IgD-negative memory B cell (primary cell): ENCODE results near the gene WDR45B. TPM values are rescaled to one million over a fixed set of nuclear protein-coding genes. Genes with fewer than 3 reads are reported as not detected.

ENCODE experiments used
- H3K27ac Mint-ChIP-seq, 3 donors: one replicate each; pipeline ENCODE4 v1.8.0; 2020 to 2022; ENCODE audit warnings: mild to moderate bottlenecking in 3 of 3, mixed read lengths in 3 of 3, moderate library complexity in 1 of 3
- H3K27me3 Mint-ChIP-seq: one replicate; pipeline ENCODE4 v1.8.0; 2021; ENCODE audit warnings: mixed read lengths
- H3K36me3 Mint-ChIP-seq: one replicate; pipeline ENCODE4 v1.8.0; 2020; ENCODE audit warnings: mild to moderate bottlenecking, mixed read lengths
- H3K4me1 Mint-ChIP-seq, 3 donors: one replicate each; pipeline ENCODE4 v1.8.0; 2020 to 2022; ENCODE audit warnings: mixed read lengths in 3 of 3, mild to moderate bottlenecking in 1 of 3
- H3K4me3 Mint-ChIP-seq, 4 donors: one replicate each; pipeline ENCODE4 v1.8.0; 2020 to 2022; ENCODE audit warnings: mild to moderate bottlenecking in 4 of 4, mixed read lengths in 4 of 4, moderate library complexity in 3 of 4
- H3K9me3 Mint-ChIP-seq, 3 donors: one replicate each; pipeline ENCODE4 v1.8.0; 2020 to 2021; ENCODE audit warnings: mixed read lengths in 3 of 3, mild to moderate bottlenecking in 1 of 3
- polyA plus RNA-seq: library from polyadenylated mRNA; unstranded; fragments of 300-500 nt; fragmentation: Illumina TruSeq; gene quantifications from one replicate; pipeline ENCODE4 v1.2.3, GENCODE V29; 2021

Gene WDR45B
- polyA plus RNA-seq, 1 donor from 2014 or later: 32.1 TPM

GRCh38 chr17:82685291-82685690 lies 37.0 kb upstream of the WDR45B start:
- H3K9me3 Mint-ChIP-seq: peaks cover 1 to 8% (median 5%) of the 10 kb centered on the region in 3 donors
- peaks cover 0 to 1% (median 0%) of the 10 kb centered on the region in 3 donors for H3K4me1 Mint-ChIP-seq
- H3K27ac Mint-ChIP-seq: no peak overlapping the region
- peaks cover 5% of the 10 kb centered on the region for H3K36me3 Mint-ChIP-seq
- no peaks in the 10 kb centered on the region for H3K27me3 Mint-ChIP-seq
- H3K4me3 Mint-ChIP-seq: no peak overlapping the region

- H3K27ac Mint-ChIP-seq: no peak overlapping the region
- H3K9me3 Mint-ChIP-seq: peaks cover 1 to 8% (median 5%) of the 10 kb centered on the region in 3 donors
- no peaks in the 10 kb centered on the region for H3K27me3 Mint-ChIP-seq
- peaks cover 0 to 1% (median 0%) of the 10 kb centered on the region in 3 donors for H3K4me1 Mint-ChIP-seq
- H3K4me3 Mint-ChIP-seq: no peak overlapping the region
- peaks cover 5% of the 10 kb centered on the region for H3K36me3 Mint-ChIP-seq
Observed at GRCh38 chr17:82684228-82684841, 36.1 kb upstream of the WDR45B start.

- H3K9me3 Mint-ChIP-seq: peaks cover 1 to 8% (median 5%) of the 10 kb centered on the region in 3 donors
- H3K4me3 Mint-ChIP-seq: peak overlapping the region in 1 of 4 donors; percentile 67
- peaks cover 0 to 1% (median 0%) of the 10 kb centered on the region in 3 donors for H3K4me1 Mint-ChIP-seq
- no peaks in the 10 kb centered on the region for H3K27me3 Mint-ChIP-seq
- no peak overlapping the region for H3K27ac Mint-ChIP-seq
- H3K36me3 Mint-ChIP-seq: peaks cover 5% of the 10 kb centered on the region
Observed at GRCh38 chr17:82683534-82683933, 35.3 kb upstream of the WDR45B start.

GRCh38 chr17:82681547-82681946 lies 33.3 kb upstream of the WDR45B start:
- H3K9me3 Mint-ChIP-seq: peaks cover 1 to 8% (median 5%) of the 10 kb centered on the region in 3 donors
- no peak overlapping the region for H3K4me3 Mint-ChIP-seq
- H3K36me3 Mint-ChIP-seq: peaks cover 6% of the 10 kb centered on the region
- no peak overlapping the region for H3K27ac Mint-ChIP-seq
- H3K4me1 Mint-ChIP-seq: no peaks in the 10 kb centered on the region
- no peaks in the 10 kb centered on the region for H3K27me3 Mint-ChIP-seq

GRCh38 chr17:82679586-82680465 lies 31.6 kb upstream of the WDR45B start:
- Mint-ChIP-seq H3K9me3 (peaks cover 1 to 8% (median 5%) of the 10 kb centered on the region in 3 donors), H3K4me3 (peak overlapping the region in 1 of 4 donors; percentile 52), H3K27ac (no peak overlapping the region), H3K36me3 (peaks cover 6% of the 10 kb centered on the region), H3K27me3 (no peaks in the 10 kb centered on the region), H3K4me1 (no peaks in the 10 kb centered on the region)

GRCh38 chr17:82678265-82678891 lies 30.1 kb upstream of the WDR45B start:
- Mint-ChIP-seq H3K4me1 (no peaks in the 10 kb centered on the region), H3K4me3 (no peak overlapping the region), H3K9me3 (peaks cover 1 to 8% (median 5%) of the 10 kb centered on the region in 3 donors), H3K27me3 (peaks cover 1% of the 10 kb centered on the region), H3K36me3 (peaks cover 5% of the 10 kb centered on the region), H3K27ac (no peak overlapping the region)

GRCh38 chr17:82677353-82677925 lies 29.2 kb upstream of the WDR45B start:
- Mint-ChIP-seq H3K4me1 (peaks cover 0 to 2% (median 0%) of the 10 kb centered on the region in 3 donors), H3K27ac (peak overlapping the region in 1 of 3 donors; percentile 59), H3K36me3 (peaks cover 5% of the 10 kb centered on the region), H3K4me3 (no peak overlapping the region), H3K27me3 (peaks cover 1% of the 10 kb centered on the region), H3K9me3 (peaks cover 1 to 8% (median 5%) of the 10 kb centered on the region in 3 donors)

GRCh38 chr17:82675476-82676245 lies 27.4 kb upstream of the WDR45B start:
- H3K4me3 Mint-ChIP-seq: no peak overlapping the region
- peaks cover 1% of the 10 kb centered on the region for H3K36me3 Mint-ChIP-seq
- no peak overlapping the region for H3K27ac Mint-ChIP-seq

GRCh38 chr17:82674656-82675475 lies 26.6 kb upstream of the WDR45B start:
- Mint-ChIP-seq H3K36me3 (peaks cover 1% of the 10 kb centered on the region), H3K9me3 (no peaks in the 10 kb centered on the region), H3K4me3 (no peak overlapping the region), H3K27ac (no peak overlapping the region), H3K27me3 (peaks cover 1% of the 10 kb centered on the region), H3K4me1 (peaks cover 0 to 2% (median 0%) of the 10 kb centered on the region in 3 donors)

More at GRCh38 chr17:82675476-82676245, 27.4 kb upstream of the WDR45B start:
- H3K27me3 Mint-ChIP-seq: peaks cover 1% of the 10 kb centered on the region
- H3K9me3 Mint-ChIP-seq: no peaks in the 10 kb centered on the region
- H3K4me1 Mint-ChIP-seq: peaks cover 0 to 2% (median 0%) of the 10 kb centered on the region in 3 donors

GRCh38 chr17:82670661-82671450 lies 22.6 kb upstream of the WDR45B start:
- H3K36me3 Mint-ChIP-seq: peaks cover 3% of the 10 kb centered on the region
- H3K27ac Mint-ChIP-seq: no peak overlapping the region

GRCh38 chr17:82668631-82669099 lies 20.4 kb upstream of the WDR45B start:
- Mint-ChIP-seq H3K36me3 (peaks cover 3% of the 10 kb centered on the region), H3K4me1 (peaks cover 0 to 6% (median 4%) of the 10 kb centered on the region in 3 donors), H3K27me3 (no peaks in the 10 kb centered on the region), H3K4me3 (peak overlapping the region in 1 of 4 donors; percentile 45), H3K9me3 (no peaks in the 10 kb centered on the region), H3K27ac (no peak overlapping the region)

More at GRCh38 chr17:82670661-82671450, 22.6 kb upstream of the WDR45B start:
- H3K9me3 Mint-ChIP-seq: no peaks in the 10 kb centered on the region
- peaks cover 0 to 6% (median 4%) of the 10 kb centered on the region in 3 donors for H3K4me1 Mint-ChIP-seq
- H3K4me3 Mint-ChIP-seq: no peak overlapping the region
- H3K27me3 Mint-ChIP-seq: peaks cover 1% of the 10 kb centered on the region

- H3K4me1 Mint-ChIP-seq: peaks cover 0 to 6% (median 2%) of the 10 kb centered on the region in 3 donors
- no peaks in the 10 kb centered on the region for H3K27me3 Mint-ChIP-seq
- H3K27ac Mint-ChIP-seq: peak overlapping the region in 1 of 3 donors; percentile 69
- no peak overlapping the region for H3K4me3 Mint-ChIP-seq
- H3K36me3 Mint-ChIP-seq: peaks cover 3% of the 10 kb centered on the region
- H3K9me3 Mint-ChIP-seq: no peaks in the 10 kb centered on the region
Observed at GRCh38 chr17:82668024-82668630, 19.9 kb upstream of the WDR45B start.
